Duodenal mucosa (tissue), 2 donors: Measurements from ENCODE around the gene CPE.

Experiments
- H3K27ac ChIP-seq: one replicate; pipeline ENCODE4 v1.7.0; 2013; ENCODE audit warnings: low read depth, low read length
- H3K27me3 ChIP-seq, 2 donors: one replicate each; pipeline ENCODE4 v1.7.0; 2013; ENCODE audit warnings: low read length in 2 of 2, control low read depth in 1 of 2; ENCODE audit not compliant: insufficient read depth in 2 of 2, control insufficient read depth in 1 of 2
- H3K36me3 ChIP-seq, 2 donors: one replicate each; pipeline ENCODE4 v1.7.0; 2013; ENCODE audit warnings: low read length in 2 of 2, control low read depth in 1 of 2; ENCODE audit not compliant: insufficient read depth in 2 of 2, control insufficient read depth in 1 of 2
- H3K4me1 ChIP-seq, 2 donors: one replicate each; pipeline ENCODE4 v1.7.0; 2013; ENCODE audit warnings: low read length in 2 of 2, control low read depth in 1 of 2; ENCODE audit not compliant: insufficient read depth in 2 of 2, control insufficient read depth in 1 of 2
- H3K4me3 ChIP-seq, 2 donors: one replicate each; pipeline ENCODE4 v1.7.0; 2013; ENCODE audit warnings: low read length in 2 of 2, low read depth in 1 of 2
- H3K9ac ChIP-seq, 2 donors: one replicate each; pipeline ENCODE4 v1.7.0; 2013; ENCODE audit warnings: low read length in 2 of 2, low read depth in 1 of 2
- H3K9me3 ChIP-seq, 2 donors: one replicate each; pipeline ENCODE4 v1.7.0; 2013; ENCODE audit warnings: low read length in 2 of 2, control low read depth in 1 of 2; ENCODE audit not compliant: control insufficient read depth in 1 of 2

Gene CPE

GRCh38 chr4:165381821-165382373, 3.1 kb downstream of the CPE start:
- Histone ChIP-seq H3K36me3 (no peaks in the 10 kb centered on the region), H3K4me1 (no peaks in the 10 kb centered on the region), H3K4me3 (no peak overlapping the region), H3K27me3 (peaks cover 6 to 23% of the 10 kb centered on the region in 2 donors), H3K27ac (no peak overlapping the region), H3K9ac (no peak overlapping the region), H3K9me3 (no peaks in the 10 kb centered on the region)

GRCh38 chr4:165382640-165383039, 3.8 kb downstream of the CPE start:
- Histone ChIP-seq H3K4me1 (no peaks in the 10 kb centered on the region), H3K9ac (no peak overlapping the region), H3K27me3 (peaks cover 6 to 16% of the 10 kb centered on the region in 2 donors), H3K4me3 (no peak overlapping the region), H3K36me3 (no peaks in the 10 kb centered on the region), H3K9me3 (no peaks in the 10 kb centered on the region), H3K27ac (no peak overlapping the region)

GRCh38 chr4:165383591-165384073, 4.8 kb downstream of the CPE start:
- Histone ChIP-seq H3K27ac (no peak overlapping the region), H3K9ac (no peak overlapping the region), H3K4me1 (no peaks in the 10 kb centered on the region), H3K4me3 (no peak overlapping the region), H3K27me3 (peaks cover 4 to 6% of the 10 kb centered on the region in 2 donors), H3K9me3 (no peaks in the 10 kb centered on the region), H3K36me3 (no peaks in the 10 kb centered on the region)

- H3K27ac ChIP-seq = no peak overlapping the region
Observed at GRCh38 chr4:165384186-165384585, 5.4 kb downstream of the CPE start.

GRCh38 chr4:165384598-165384997, 5.8 kb downstream of the CPE start:
- Histone ChIP-seq H3K36me3 (no peaks in the 10 kb centered on the region), H3K4me3 (no peak overlapping the region), H3K27me3 (peaks cover 0 to 2% of the 10 kb centered on the region in 2 donors), H3K4me1 (no peaks in the 10 kb centered on the region), H3K9ac (no peak overlapping the region), H3K9me3 (no peaks in the 10 kb centered on the region), H3K27ac (no peak overlapping the region)

More at GRCh38 chr4:165384186-165384585, 5.4 kb downstream of the CPE start:
- Histone ChIP-seq H3K4me1 (no peaks in the 10 kb centered on the region), H3K4me3 (no peak overlapping the region), H3K9me3 (no peaks in the 10 kb centered on the region), H3K27me3 (peaks cover 1 to 6% of the 10 kb centered on the region in 2 donors), H3K9ac (no peak overlapping the region), H3K36me3 (no peaks in the 10 kb centered on the region)

- H3K9ac ChIP-seq = no peak overlapping the region
- no peaks in the 10 kb centered on the region for H3K4me1 ChIP-seq
- no peaks in the 10 kb centered on the region for H3K9me3 ChIP-seq
- no peaks in the 10 kb centered on the region for H3K27me3 ChIP-seq
- H3K36me3 ChIP-seq = no peaks in the 10 kb centered on the region
- no peak overlapping the region for H3K4me3 ChIP-seq
- H3K27ac ChIP-seq = no peak overlapping the region
Observed at GRCh38 chr4:165385126-165385525, 6.3 kb downstream of the CPE start.

GRCh38 chr4:165386328-165386727, 7.5 kb downstream of the CPE start:
- no peaks in the 10 kb centered on the region for H3K4me1 ChIP-seq
- no peaks in the 10 kb centered on the region for H3K9me3 ChIP-seq
- no peaks in the 10 kb centered on the region for H3K36me3 ChIP-seq
- H3K9ac ChIP-seq = no peak overlapping the region
- no peak overlapping the region for H3K27ac ChIP-seq
- no peak overlapping the region for H3K4me3 ChIP-seq
- no peaks in the 10 kb centered on the region for H3K27me3 ChIP-seq

- H3K9ac ChIP-seq = no peak overlapping the region
- no peak overlapping the region for H3K27ac ChIP-seq
Observed at GRCh38 chr4:165388756-165389155, 9.9 kb downstream of the CPE start.

GRCh38 chr4:165393051-165393450, 14.2 kb downstream of the CPE start:
- no peak overlapping the region for H3K4me3 ChIP-seq
- no peak overlapping the region for H3K27ac ChIP-seq
- H3K27me3 ChIP-seq = no peaks in the 10 kb centered on the region
- no peaks in the 10 kb centered on the region for H3K36me3 ChIP-seq
- H3K9ac ChIP-seq = no peak overlapping the region
- H3K9me3 ChIP-seq = no peaks in the 10 kb centered on the region
- no peaks in the 10 kb centered on the region for H3K4me1 ChIP-seq

More at GRCh38 chr4:165388756-165389155, 9.9 kb downstream of the CPE start:
- H3K27me3 ChIP-seq = no peaks in the 10 kb centered on the region
- H3K36me3 ChIP-seq = no peaks in the 10 kb centered on the region
- H3K4me1 ChIP-seq = no peaks in the 10 kb centered on the region
- H3K9me3 ChIP-seq = no peaks in the 10 kb centered on the region
- H3K4me3 ChIP-seq = no peak overlapping the region

GRCh38 chr4:165393704-165394103, 14.9 kb downstream of the CPE start:
- H3K4me3 ChIP-seq = no peak overlapping the region

More at GRCh38 chr4:165393704-165394103, 14.9 kb downstream of the CPE start:
- Histone ChIP-seq H3K36me3 (no peaks in the 10 kb centered on the region), H3K27ac (no peak overlapping the region), H3K9me3 (no peaks in the 10 kb centered on the region), H3K9ac (no peak overlapping the region), H3K27me3 (no peaks in the 10 kb centered on the region), H3K4me1 (no peaks in the 10 kb centered on the region)
